Measurements from ENCODE around the gene UTP15. TPM values are rescaled to one million over a fixed set of nuclear protein-coding genes. Genes with fewer than 3 reads are reported as not detected.

The UTP15 gene
- polyA plus RNA-seq, 1 of the 3 experiments (the other 2 are of a cell fraction): 10.2 TPM

GRCh38 chr5:73582285-73583145 lies 17.0 kb downstream of the UTP15 start:
- H3K79me2 ChIP-seq (ENCODE audit: insufficient read depth): no peaks in the 10 kb centered on the region
- no peak for DNase-seq
- TF ChIP-seq PBX3 (IDR thresholded peaks at IDR 0.05) (no peak), SMC3 (IDR thresholded peaks at IDR 0.05; ENCODE audit: low read depth, low read length) (no peak), MAX (IDR thresholded peaks at IDR 0.05; ENCODE audit: low read depth) (no peak), MEF2A (IDR thresholded peaks at IDR 0.05; ENCODE audit: borderline replicate concordance, low read depth) (no peak), FOXJ3 (CRISPR knock-in tag; IDR thresholded peaks at IDR 0.05) (no peak), ELF1 (IDR thresholded peaks at IDR 0.05) (no peak), MXI1 (IDR thresholded peaks at IDR 0.05; ENCODE audit: low read depth, low read length) (no peak), SIN3A (IDR thresholded peaks at IDR 0.05; ENCODE audit: borderline replicate concordance, low read depth, low read length) (no peak), GATA2 (CRISPR knock-in tag; IDR thresholded peaks at IDR 0.05) (no peak)
- H4K20me1 ChIP-seq (ENCODE audit: insufficient read depth): no peaks in the 10 kb centered on the region
- no peaks in the 10 kb centered on the region for H3K9me2 ChIP-seq
- H3K9ac ChIP-seq: no peak overlapping the region
- peaks cover 34 to 51% of the 10 kb centered on the region in 2 experiments for H3K36me3 ChIP-seq (replicated peaks in 1 of 2; ENCODE audit: control insufficient read depth in 1 of 2, insufficient read depth in 2 of 2, low read length in 1 of 2)
- no peaks in the 10 kb centered on the region for H3K27me3 ChIP-seq (ENCODE audit: insufficient read depth)
- ChIA-PET CTCF (interaction anchor here (0.8 to 2.2 kb wide), 4 partner anchors 9 to 210 kb away, joined by 3 to 11 read pairs (median 6); no protein-coding TSS in a partner anchor), POLR2A (no interaction called here)
- no peak overlapping the region for H2AFZ ChIP-seq (ENCODE audit: low read depth)
- H3K4me1 ChIP-seq (ENCODE audit: control insufficient read depth in 1 of 2, insufficient read depth in 2 of 2, low read depth in 1 of 2, low read length in 1 of 2): no peaks in the 10 kb centered on the region
- no peaks in the 10 kb centered on the region for H3K9me3 ChIP-seq
- no peak overlapping the region for H3K4me2 ChIP-seq
- H3K4me3 ChIP-seq (ENCODE audit: low read depth in 2 of 2, low read length in 1 of 2): no peak overlapping the region
- H3K27ac ChIP-seq (ENCODE audit: low read depth in 2 of 2, low read length in 1 of 2): no peak overlapping the region
- 75% methylated on average over 3 of the region's 3 CpGs for WGBS (ENCODE audit: low lambda C conversion rate)
- peaks cover 8% of the 10 kb centered on the region for H3F3A ChIP-seq (replicated peaks; ENCODE audit: insufficient read depth)

- TF ChIP-seq MXI1 (IDR thresholded peaks at IDR 0.05; ENCODE audit: low read depth, low read length) (no peak), USF2 (IDR thresholded peaks at IDR 0.05; ENCODE audit: borderline replicate concordance, low read depth, low read length) (no peak)
- POLR2A ChIA-PET: no interaction called here
- H3K27me3 ChIP-seq (ENCODE audit: insufficient read depth): no peaks in the 10 kb centered on the region
- CTCF ChIA-PET: interaction anchor here (14.9 kb wide), 1 partner anchor 206 kb away, joined by 398 read pairs; no protein-coding TSS in a partner anchor
- no peaks in the 10 kb centered on the region for H3K9me3 ChIP-seq
- WGBS (ENCODE audit: low lambda C conversion rate): 71% methylated on average over 1 of the region's 1 CpG
- no peak overlapping the region for H3K4me3 ChIP-seq (ENCODE audit: low read depth in 2 of 2, low read length in 1 of 2)
- H3K4me2 ChIP-seq: no peak overlapping the region
- DNase-seq: no peak
- H2AFZ ChIP-seq (ENCODE audit: low read depth): no peak overlapping the region
- no peaks in the 10 kb centered on the region for H3K79me2 ChIP-seq (ENCODE audit: insufficient read depth)
- no peak overlapping the region for H3K27ac ChIP-seq (ENCODE audit: low read depth in 2 of 2, low read length in 1 of 2)
- H3K9me2 ChIP-seq: no peaks in the 10 kb centered on the region
- peaks cover 16% of the 10 kb centered on the region for H3F3A ChIP-seq (replicated peaks; ENCODE audit: insufficient read depth)
- H3K36me3 ChIP-seq (replicated peaks in 1 of 2; ENCODE audit: control insufficient read depth in 1 of 2, insufficient read depth in 2 of 2, low read length in 1 of 2): peaks cover 0 to 7% of the 10 kb centered on the region in 2 experiments
- H3K4me1 ChIP-seq (ENCODE audit: control insufficient read depth in 1 of 2, insufficient read depth in 2 of 2, low read depth in 1 of 2, low read length in 1 of 2): peaks cover 3 to 5% of the 10 kb centered on the region in 2 experiments; a peak in 3 of 4 replicates
- no peak overlapping the region for H3K9ac ChIP-seq
- no peaks in the 10 kb centered on the region for H4K20me1 ChIP-seq (ENCODE audit: insufficient read depth)
Observed at GRCh38 chr5:73587923-73588322, 22.4 kb downstream of the UTP15 start.
